GM12864 (cell line): ENCODE measurements around the gene NPC1.

Experiments used
- DNase-seq: peaks from one replicate; pipeline ENCODE4 v3.0.0-alpha.2; 2011; ENCODE audit warnings: low read depth
- H3K4me3 ChIP-seq: 2 replicates; pipeline ENCODE4 v1.5.1; 2011; ENCODE audit warnings: mild to moderate bottlenecking, low read depth, low read length, control low read depth
- TF ChIP-seq, protein P1 (sequence below): IDR thresholded peaks from 2 replicates; pipeline ENCODE4 v1.5.1; 2011; ENCODE audit warnings: low read depth, mild to moderate bottlenecking, moderate library complexity, low read length, control low read depth, inconsistent platforms; ENCODE audit errors: missing control alignments

The NPC1 gene

DNA sequence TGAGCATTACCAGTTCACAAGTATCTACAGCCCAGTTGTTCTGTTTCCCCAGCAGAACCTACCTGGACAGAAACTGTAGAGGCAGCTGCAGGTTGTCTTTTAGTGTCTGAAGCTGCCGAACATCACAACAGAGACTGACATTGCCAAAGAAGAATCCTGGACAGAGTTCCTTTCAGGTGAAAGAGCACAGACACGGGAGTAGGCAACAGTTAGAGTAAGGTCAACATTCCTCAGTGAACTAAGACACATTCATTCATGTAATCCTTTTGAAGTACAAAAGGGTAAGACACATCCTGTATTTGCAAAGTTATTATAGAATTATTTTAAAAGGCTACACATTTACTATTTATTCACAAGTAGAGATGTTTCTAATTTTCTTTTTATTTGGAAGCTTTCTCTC, 14.3 kb downstream of the NPC1 start:
- TF ChIP-seq, protein P1, sequence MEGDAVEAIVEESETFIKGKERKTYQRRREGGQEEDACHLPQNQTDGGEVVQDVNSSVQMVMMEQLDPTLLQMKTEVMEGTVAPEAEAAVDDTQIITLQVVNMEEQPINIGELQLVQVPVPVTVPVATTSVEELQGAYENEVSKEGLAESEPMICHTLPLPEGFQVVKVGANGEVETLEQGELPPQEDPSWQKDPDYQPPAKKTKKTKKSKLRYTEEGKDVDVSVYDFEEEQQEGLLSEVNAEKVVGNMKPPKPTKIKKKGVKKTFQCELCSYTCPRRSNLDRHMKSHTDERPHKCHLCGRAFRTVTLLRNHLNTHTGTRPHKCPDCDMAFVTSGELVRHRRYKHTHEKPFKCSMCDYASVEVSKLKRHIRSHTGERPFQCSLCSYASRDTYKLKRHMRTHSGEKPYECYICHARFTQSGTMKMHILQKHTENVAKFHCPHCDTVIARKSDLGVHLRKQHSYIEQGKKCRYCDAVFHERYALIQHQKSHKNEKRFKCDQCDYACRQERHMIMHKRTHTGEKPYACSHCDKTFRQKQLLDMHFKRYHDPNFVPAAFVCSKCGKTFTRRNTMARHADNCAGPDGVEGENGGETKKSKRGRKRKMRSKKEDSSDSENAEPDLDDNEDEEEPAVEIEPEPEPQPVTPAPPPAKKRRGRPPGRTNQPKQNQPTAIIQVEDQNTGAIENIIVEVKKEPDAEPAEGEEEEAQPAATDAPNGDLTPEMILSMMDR = no peak
- DNase-seq = no peak
- no peak overlapping the region for H3K4me3 ChIP-seq

DNA sequence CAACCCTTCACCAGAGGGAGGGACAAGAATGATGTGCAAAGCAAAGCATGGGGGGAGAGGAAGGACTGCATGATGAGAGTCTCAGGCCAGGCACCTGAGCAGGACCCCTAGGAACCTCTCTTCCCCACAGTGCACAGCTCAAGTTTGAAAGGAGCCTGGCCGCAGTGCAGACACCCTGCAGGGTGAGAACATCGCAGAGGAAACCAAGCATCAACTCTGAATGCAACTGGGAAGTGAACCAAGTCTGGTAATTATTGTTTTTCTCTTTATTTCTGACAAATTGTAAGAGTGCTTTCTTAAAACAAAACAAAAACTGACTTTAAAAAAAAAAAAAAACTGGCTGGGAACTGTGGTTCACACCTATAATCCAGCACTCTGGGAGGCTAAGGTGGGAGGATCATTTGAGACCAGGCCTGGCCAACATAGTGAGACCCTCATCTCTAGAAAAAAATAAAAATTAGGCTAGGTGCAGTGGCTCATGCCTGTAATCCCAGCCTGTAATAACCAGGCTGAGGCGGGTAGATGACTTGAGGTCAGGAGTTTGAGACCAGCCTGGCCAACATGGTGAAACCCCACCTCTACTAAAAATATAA, 15.3 kb downstream of the NPC1 start:
- TF ChIP-seq, protein P1 = no peak
- H3K4me3 ChIP-seq = no peak overlapping the region

DNA sequence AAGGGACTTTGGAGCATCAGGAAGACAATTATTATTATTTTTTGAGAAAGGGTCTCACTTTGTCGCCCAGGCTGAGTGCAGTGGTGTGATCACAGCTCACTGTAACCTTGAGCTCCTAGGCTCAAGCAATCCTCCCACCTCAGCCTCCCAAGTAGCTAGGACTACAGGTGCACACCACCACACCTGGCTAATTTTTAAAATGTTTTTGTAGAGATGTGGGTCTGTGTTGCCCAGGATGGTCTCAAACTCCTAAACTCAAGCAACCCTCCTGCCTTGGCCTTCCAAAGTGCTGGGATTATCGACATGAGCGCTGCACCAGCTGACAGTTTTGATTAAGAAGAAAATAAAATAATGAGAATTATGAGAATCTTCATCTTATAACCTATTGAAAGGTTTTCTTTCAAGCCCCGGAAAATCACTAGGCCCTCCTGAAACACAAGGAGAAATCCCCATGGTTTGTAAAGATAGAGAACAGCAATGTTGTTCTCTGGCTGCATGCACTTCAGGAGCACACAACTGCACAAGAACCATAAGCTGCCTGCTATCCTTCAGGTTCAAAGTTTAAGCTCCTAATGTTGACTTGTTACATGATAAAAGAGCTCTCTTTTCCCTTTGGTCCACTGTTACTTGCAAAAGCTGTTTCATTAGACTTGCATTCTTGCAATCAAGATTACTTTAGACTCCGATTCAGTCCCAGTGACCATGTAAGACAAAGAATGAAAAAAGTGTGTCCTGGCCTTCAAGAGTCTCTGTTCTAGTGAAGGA, 16.8 kb downstream of the NPC1 start:
- DNase-seq = no peak
- TF ChIP-seq, protein P1 = no peak
- no peak overlapping the region for H3K4me3 ChIP-seq

More for the DNA sequence above, 15.3 kb downstream of the NPC1 start:
- DNase-seq = no peak

- DNase-seq = no peak
- H3K4me3 ChIP-seq = no peak overlapping the region
- TF ChIP-seq, protein P1 = no peak
Observed at GRCh38 chr18:23568281-23569138, 17.8 kb downstream of the NPC1 start.

- H3K4me3 ChIP-seq = no peak overlapping the region
- DNase-seq = no peak
- TF ChIP-seq, protein P1 = no peak
Observed at GRCh38 chr18:23567671-23568070, 18.6 kb downstream of the NPC1 start.

GRCh38 chr18:23565916-23566547, 20.3 kb downstream of the NPC1 start:
- H3K4me3 ChIP-seq = no peak overlapping the region
- DNase-seq = no peak
- TF ChIP-seq, protein P1 = no peak
